ENCODE measurements around the gene INO80.

- no peak for TF ChIP-seq CTCF (IDR thresholded peaks at IDR 0.05; ENCODE audit: extremely low read depth in 1 of 2, insufficient read depth in 1 of 2, low read depth in 1 of 2, low read length in 2 of 2)
- TF ChIP-seq POLR2AphosphoS5 (IDR thresholded peaks at IDR 0.05; ENCODE audit: insufficient read depth, low read depth, low read length), result no peak
- no peak for TF ChIP-seq EZH2 (IDR thresholded peaks at IDR 0.05; ENCODE audit: borderline replicate concordance, low read depth, low read length, severe bottlenecking)
- TF ChIP-seq POLR2A (IDR thresholded peaks at IDR 0.05; ENCODE audit: low read depth, low read length), result no peak
Measured at GRCh38 chr15:41072013-41072412, 44.1 kb downstream of the INO80 start.

Measured in endothelial cell of umbilical vein (primary cell).